Duodenal mucosa (tissue), 2 donors: ENCODE measurements around the gene DEFB112.

Experiments used
- H3K27ac ChIP-seq: one replicate; pipeline ENCODE4 v1.7.0; 2013; ENCODE audit warnings: low read depth, low read length
- H3K27me3 ChIP-seq, 2 donors: one replicate each; pipeline ENCODE4 v1.7.0; 2013; ENCODE audit warnings: low read length in 2 of 2, control low read depth in 1 of 2; ENCODE audit not compliant: insufficient read depth in 2 of 2, control insufficient read depth in 1 of 2
- H3K36me3 ChIP-seq, 2 donors: one replicate each; pipeline ENCODE4 v1.7.0; 2013; ENCODE audit warnings: low read length in 2 of 2, control low read depth in 1 of 2; ENCODE audit not compliant: insufficient read depth in 2 of 2, control insufficient read depth in 1 of 2
- H3K4me1 ChIP-seq, 2 donors: one replicate each; pipeline ENCODE4 v1.7.0; 2013; ENCODE audit warnings: low read length in 2 of 2, control low read depth in 1 of 2; ENCODE audit not compliant: insufficient read depth in 2 of 2, control insufficient read depth in 1 of 2
- H3K4me3 ChIP-seq, 2 donors: one replicate each; pipeline ENCODE4 v1.7.0; 2013; ENCODE audit warnings: low read length in 2 of 2, low read depth in 1 of 2
- H3K9ac ChIP-seq, 2 donors: one replicate each; pipeline ENCODE4 v1.7.0; 2013; ENCODE audit warnings: low read length in 2 of 2, low read depth in 1 of 2
- H3K9me3 ChIP-seq, 2 donors: one replicate each; pipeline ENCODE4 v1.7.0; 2013; ENCODE audit warnings: low read length in 2 of 2, control low read depth in 1 of 2; ENCODE audit not compliant: control insufficient read depth in 1 of 2

The DEFB112 gene

DNA sequence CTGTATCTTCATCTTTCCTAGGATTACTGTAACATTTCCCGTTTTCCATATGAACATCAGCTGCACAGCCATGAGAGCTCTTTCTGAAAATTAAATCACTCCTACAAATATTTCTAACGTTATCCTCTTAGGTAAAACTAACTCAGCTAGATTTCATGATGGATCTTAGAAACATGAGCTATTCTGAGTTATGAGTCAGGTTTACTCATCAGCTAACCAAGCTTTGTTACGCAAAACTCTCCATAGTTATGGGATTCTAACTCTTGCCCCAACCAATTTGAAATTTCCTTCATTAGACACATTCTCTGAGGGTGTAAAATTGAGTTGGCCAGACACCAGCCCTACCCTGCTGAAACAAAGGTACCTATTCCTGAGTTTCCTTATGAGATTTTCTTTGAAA is 41.9 kb downstream of the DEFB112 start:
- Histone ChIP-seq H3K9me3 (no peaks in the 10 kb centered on the region), H3K4me3 (no peak overlapping the region), H3K27ac (no peak overlapping the region), H3K27me3 (no peaks in the 10 kb centered on the region), H3K4me1 (no peaks in the 10 kb centered on the region), H3K36me3 (no peaks in the 10 kb centered on the region), H3K9ac (no peak overlapping the region)

DNA sequence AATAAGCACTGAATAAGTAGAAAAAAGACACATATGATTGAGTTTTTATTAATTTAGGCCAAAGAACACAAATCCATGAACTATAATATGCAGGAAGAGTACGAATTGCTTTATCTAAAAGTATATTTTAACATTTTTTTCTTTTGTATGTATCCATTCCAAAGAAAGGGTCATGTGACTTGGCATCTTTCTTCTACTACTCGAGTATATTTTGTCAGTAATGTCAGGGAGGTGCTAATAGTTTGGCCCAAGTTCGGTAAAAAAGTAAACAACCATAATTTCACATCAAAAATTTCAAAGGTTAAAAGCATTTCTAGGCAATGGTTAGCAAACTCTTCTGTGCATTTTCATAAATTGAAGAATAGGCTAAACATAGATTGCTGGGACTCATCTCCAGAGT is 46.6 kb downstream of the DEFB112 start:
- Histone ChIP-seq H3K27ac (no peak overlapping the region), H3K4me3 (no peak overlapping the region), H3K9me3 (no peaks in the 10 kb centered on the region), H3K36me3 (no peaks in the 10 kb centered on the region), H3K4me1 (no peaks in the 10 kb centered on the region), H3K9ac (no peak overlapping the region), H3K27me3 (no peaks in the 10 kb centered on the region)

DNA sequence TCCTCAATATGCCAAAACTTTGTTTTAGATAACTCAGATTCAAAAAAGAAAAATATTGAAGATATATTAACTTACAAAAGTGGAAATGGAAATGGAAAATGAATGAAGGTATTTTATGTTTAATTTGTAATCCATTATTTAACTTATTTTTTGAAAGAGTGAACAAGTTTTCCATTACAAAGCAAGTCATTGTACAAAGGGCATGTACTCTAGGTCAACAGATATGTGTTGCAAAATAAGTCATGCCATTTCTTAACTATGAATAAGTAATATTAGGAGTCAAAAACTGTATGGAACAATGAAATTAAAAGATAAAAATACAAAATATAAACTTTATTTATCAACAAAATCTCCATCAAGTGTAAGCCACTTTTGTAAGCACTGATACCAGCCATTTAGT is 54.5 kb downstream of the DEFB112 start:
- no peaks in the 10 kb centered on the region for H3K4me1 ChIP-seq
- H3K9ac ChIP-seq, result no peak overlapping the region
- no peak overlapping the region for H3K4me3 ChIP-seq
- no peaks in the 10 kb centered on the region for H3K27me3 ChIP-seq
- H3K27ac ChIP-seq, result no peak overlapping the region
- H3K36me3 ChIP-seq, result no peaks in the 10 kb centered on the region
- no peaks in the 10 kb centered on the region for H3K9me3 ChIP-seq
